Measurements from ENCODE around the gene KIF5C. TPM values are rescaled to one million over a fixed set of nuclear protein-coding genes. Genes with fewer than 3 reads are reported as not detected.

The KIF5C gene
- total RNA-seq, 1 donor from 2014 or later, result 0.47 TPM

GRCh38 chr2:149041482-149041881 is 166.5 kb downstream of the KIF5C start:
- TF ChIP-seq CTCF (IDR thresholded peaks at IDR 0.05; ENCODE audit: borderline replicate concordance), result no peak
- no peak for DNase-seq
- peaks cover 19% of the 10 kb centered on the region for H3K9me3 ChIP-seq (replicated peaks)
- no peak overlapping the region for H3K27ac ChIP-seq (replicated peaks)
- intact Hi-C loops (cut with micrococcal nuclease), result no loop called here
- H3K27me3 ChIP-seq (ENCODE audit: low read depth), result peaks cover 53% of the 10 kb centered on the region
- H3K4me1 ChIP-seq, result no peaks in the 10 kb centered on the region
- no peak overlapping the region for H3K4me3 ChIP-seq
- H3K36me3 ChIP-seq, result no peaks in the 10 kb centered on the region

DNA sequence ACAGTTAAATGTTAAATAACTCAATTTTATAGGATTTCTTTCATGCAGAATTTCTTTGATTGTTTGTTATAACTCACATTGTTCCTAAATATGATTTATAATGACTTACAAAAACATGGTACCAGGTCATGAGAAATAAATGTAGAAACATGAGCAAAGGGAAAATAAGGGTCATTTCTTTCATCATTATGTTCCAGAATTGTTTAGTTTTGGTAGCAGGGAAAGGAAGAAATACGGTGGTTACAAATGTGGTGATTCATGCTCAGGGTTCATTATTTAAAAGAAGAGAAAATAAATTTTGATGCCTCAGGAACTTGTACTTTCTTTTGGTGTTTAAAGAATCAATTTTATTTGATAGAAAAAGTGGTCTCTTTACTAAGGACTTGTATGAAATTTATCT is 167.9 kb downstream of the KIF5C start:
- TF ChIP-seq CTCF (IDR thresholded peaks at IDR 0.05; ENCODE audit: borderline replicate concordance), result no peak
- no peaks in the 10 kb centered on the region for H3K36me3 ChIP-seq

GRCh38 chr2:149044500-149044899 is 169.5 kb downstream of the KIF5C start:
- no peak overlapping the region for H3K27ac ChIP-seq (replicated peaks)
- DNase-seq, result no peak
- H3K36me3 ChIP-seq, result no peaks in the 10 kb centered on the region
- H3K27me3 ChIP-seq (ENCODE audit: low read depth), result peaks cover 23% of the 10 kb centered on the region
- H3K4me1 ChIP-seq, result no peaks in the 10 kb centered on the region
- no peak for TF ChIP-seq CTCF (IDR thresholded peaks at IDR 0.05; ENCODE audit: borderline replicate concordance)
- no peak overlapping the region for H3K4me3 ChIP-seq
- peaks cover 36% of the 10 kb centered on the region for H3K9me3 ChIP-seq (replicated peaks)
- intact Hi-C loops (cut with micrococcal nuclease), result no loop called here

More for the DNA sequence above, 167.9 kb downstream of the KIF5C start:
- intact Hi-C loops (cut with micrococcal nuclease), result no loop called here
- H3K4me1 ChIP-seq, result no peaks in the 10 kb centered on the region
- H3K9me3 ChIP-seq (replicated peaks), result peaks cover 33% of the 10 kb centered on the region
- peaks cover 39% of the 10 kb centered on the region for H3K27me3 ChIP-seq (ENCODE audit: low read depth)
- DNase-seq, result no peak
- no peak overlapping the region for H3K4me3 ChIP-seq
- H3K27ac ChIP-seq (replicated peaks), result no peak overlapping the region

DNA sequence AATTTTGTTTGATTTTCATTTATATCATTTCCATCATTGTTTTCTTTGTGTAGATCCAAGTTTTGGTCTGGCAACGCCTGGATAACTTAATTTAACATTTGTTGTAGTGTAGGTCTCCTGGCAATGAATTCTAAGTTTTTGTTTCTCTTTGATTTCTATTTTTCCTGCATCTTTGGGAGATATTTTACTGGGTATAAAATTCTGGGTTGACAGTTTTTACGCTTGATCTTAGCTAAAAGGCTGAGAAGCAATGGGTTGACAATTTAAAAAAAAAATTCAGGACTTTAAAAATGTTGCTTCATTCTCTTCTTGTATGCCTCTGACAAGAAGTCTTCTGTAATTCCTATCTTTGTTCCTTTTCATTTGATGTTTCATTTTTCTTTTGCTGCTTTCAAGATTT is 172.1 kb downstream of the KIF5C start:
- H3K36me3 ChIP-seq, result no peaks in the 10 kb centered on the region
- H3K9me3 ChIP-seq (replicated peaks), result peaks cover 36% of the 10 kb centered on the region
- intact Hi-C loops (cut with micrococcal nuclease), result no loop called here
- H3K27me3 ChIP-seq (ENCODE audit: low read depth), result no peaks in the 10 kb centered on the region
- no peaks in the 10 kb centered on the region for H3K4me1 ChIP-seq
- no peak overlapping the region for H3K27ac ChIP-seq (replicated peaks)
- TF ChIP-seq CTCF (IDR thresholded peaks at IDR 0.05; ENCODE audit: borderline replicate concordance), result no peak
- no peak for DNase-seq
- no peak overlapping the region for H3K4me3 ChIP-seq

- no peak for TF ChIP-seq CTCF (IDR thresholded peaks at IDR 0.05; ENCODE audit: borderline replicate concordance)
- Histone ChIP-seq H3K27me3 (ENCODE audit: low read depth) (no peaks in the 10 kb centered on the region), H3K4me3 (no peak overlapping the region), H3K27ac (replicated peaks) (no peak overlapping the region), H3K9me3 (replicated peaks) (peaks cover 36% of the 10 kb centered on the region), H3K36me3 (no peaks in the 10 kb centered on the region), H3K4me1 (no peaks in the 10 kb centered on the region)
- DNase-seq, result no peak
- intact Hi-C loops (cut with micrococcal nuclease), result no loop called here
These were observed 174.1 kb downstream of the KIF5C start for GRCh38 chr2:149049142-149049541.

- Histone ChIP-seq H3K4me1 (no peaks in the 10 kb centered on the region), H3K36me3 (no peaks in the 10 kb centered on the region), H3K27me3 (ENCODE audit: low read depth) (no peaks in the 10 kb centered on the region), H3K4me3 (no peak overlapping the region), H3K27ac (replicated peaks) (no peak overlapping the region), H3K9me3 (replicated peaks) (peaks cover 30% of the 10 kb centered on the region)
- no peak for DNase-seq
- intact Hi-C loops (cut with micrococcal nuclease), result no loop called here
- TF ChIP-seq CTCF (IDR thresholded peaks at IDR 0.05; ENCODE audit: borderline replicate concordance), result no peak
These were observed 175.2 kb downstream of the KIF5C start for GRCh38 chr2:149050188-149050587.

Data from left ventricle myocardium inferior (tissue), 1 donor.